GM08714 (cell line): Measurements from ENCODE around the gene ABI3BP.
"Not testable (repeated sequence)": the region's sequence is repeated elsewhere in the genome, so short reads cannot be mapped to it uniquely, and the experiment has no call there.

Source experiments
- H3K4me3 ChIP-seq: fragments of 200-500 bp; sonication (Bioruptor generic); 2 replicates; pipeline ENCODE4 v1.5.1; 2014; ENCODE audit warnings: mild to moderate bottlenecking, low read length, inconsistent platforms
- ZNF274 ChIP-seq: IDR thresholded peaks from 2 replicates; pipeline ENCODE4 v1.6.1; 2012; ENCODE audit warnings: mild to moderate bottlenecking, low read depth, low read length

ABI3BP gene

DNA sequence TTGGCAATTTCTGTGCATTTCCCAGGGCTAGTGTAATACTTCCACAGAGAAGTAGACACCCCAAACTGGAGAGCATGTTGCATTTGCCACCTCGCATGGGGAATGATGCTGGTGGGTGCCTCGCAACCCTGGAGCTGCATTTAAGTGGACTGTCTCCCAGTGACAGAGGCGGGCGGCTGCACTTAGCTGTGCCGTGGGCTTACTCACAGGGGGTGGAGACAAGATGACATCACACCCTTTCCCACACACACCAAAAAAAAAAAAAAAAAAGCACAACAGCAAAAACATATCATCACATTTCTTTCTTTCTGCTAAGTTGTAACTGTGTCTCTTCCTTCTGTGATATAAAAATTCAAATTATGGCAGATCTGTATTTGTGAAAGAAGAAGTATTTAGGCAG, at the start of gene ABI3BP:
Gene ABI3BP (minus strand): TSS at position 113 of the 400 bp plus-strand sequence. CDS start 37 bp downstream, at position 76.
- no peak for TF ChIP-seq ZNF274
- H3K4me3 ChIP-seq, result no peak within 1 kb of the TSS

- no peak for TF ChIP-seq ZNF274
Measured at GRCh38 chr3:101039285-101039684, 46.1 kb upstream of the ABI3BP start.

DNA sequence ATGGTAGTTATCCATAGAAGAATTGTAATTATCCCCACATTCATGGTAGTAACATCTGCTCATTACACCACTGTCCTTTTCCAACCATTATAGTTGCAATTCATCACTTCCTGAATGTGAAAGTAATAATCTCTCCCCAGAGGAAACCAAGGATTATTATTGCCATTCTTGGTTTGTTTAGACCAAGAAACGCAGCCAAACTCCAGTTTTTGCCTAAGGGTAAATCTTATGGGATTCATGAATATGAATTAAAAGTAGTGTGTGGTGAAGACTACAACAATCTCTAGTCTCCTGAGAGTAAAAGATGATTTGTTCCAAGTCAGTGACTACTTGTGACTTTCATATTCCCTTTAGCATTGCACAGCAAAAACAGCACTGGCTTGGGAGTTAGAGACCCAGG, 45.7 kb upstream of the ABI3BP start:
- no peak overlapping the region for H3K4me3 ChIP-seq
- TF ChIP-seq ZNF274, result no peak

More at GRCh38 chr3:101039285-101039684, 46.1 kb upstream of the ABI3BP start:
- no peak overlapping the region for H3K4me3 ChIP-seq

GRCh38 chr3:101038393-101038792, 45.2 kb upstream of the ABI3BP start:
- no peak for TF ChIP-seq ZNF274
- no peak overlapping the region for H3K4me3 ChIP-seq

DNA sequence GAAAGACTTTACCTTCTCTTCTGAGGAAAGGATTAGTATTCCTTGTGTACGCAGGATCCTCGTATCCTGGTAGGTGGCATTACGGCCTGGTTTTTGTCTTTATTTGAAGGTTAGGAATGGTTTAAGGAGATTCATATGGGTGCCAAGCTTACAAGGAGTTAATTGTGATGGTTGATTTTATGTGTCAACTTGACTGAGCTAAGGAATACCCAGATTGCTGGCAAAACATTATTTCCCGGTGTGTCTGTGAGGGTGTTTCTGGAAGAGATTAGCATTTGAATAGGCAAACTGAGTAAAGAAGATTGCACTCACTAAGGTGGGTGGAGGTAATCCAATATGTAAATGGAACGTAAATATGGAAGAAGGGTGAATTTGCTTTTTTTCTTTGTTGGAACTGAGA, 44.4 kb upstream of the ABI3BP start:
- no peak for TF ChIP-seq ZNF274
- H3K4me3 ChIP-seq, result no peak overlapping the region

GRCh38 chr3:101036676-101037075, 43.5 kb upstream of the ABI3BP start:
- TF ChIP-seq ZNF274, result no peak
- no peak overlapping the region for H3K4me3 ChIP-seq

DNA sequence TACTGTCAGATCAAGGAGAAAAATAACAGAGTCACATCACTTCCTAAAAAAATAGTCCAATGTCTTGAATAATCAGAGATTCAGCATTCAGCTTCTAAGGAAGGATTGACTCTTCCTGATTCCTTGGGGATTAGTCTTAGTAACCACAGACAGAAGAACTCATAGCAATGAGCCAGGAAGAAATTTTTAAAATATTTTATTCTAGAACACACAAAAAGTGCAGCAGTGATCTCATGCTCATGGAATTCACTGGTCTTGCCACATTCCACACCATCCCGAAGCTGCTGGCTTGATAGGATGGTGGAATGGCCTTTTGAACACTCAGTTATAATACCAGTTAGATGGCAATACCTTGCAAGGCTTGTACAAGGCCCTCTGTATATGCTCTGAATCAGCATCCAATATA, 43.0 kb upstream of the ABI3BP start:
- H3K4me3 ChIP-seq, result no peak overlapping the region
- no peak for TF ChIP-seq ZNF274

DNA sequence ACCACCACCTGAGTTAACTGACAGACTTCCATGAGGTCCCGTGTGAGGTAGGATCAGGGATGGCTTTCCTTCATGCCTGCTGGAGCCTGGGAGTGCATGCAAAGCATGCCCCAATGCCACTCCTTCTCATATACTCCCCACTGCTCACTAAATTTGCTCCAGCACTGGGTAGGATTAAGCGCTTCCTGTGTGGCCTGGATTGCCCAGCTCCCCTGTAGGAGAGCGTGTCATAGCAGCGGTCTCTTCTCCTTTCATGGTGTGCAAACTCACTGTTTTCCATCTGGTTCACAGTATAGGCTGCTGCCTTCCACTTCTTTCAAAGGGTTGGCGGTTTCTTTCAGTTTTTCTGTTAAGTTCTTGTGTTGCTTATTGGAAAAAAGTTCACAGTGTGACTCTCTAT, 34.1 kb upstream of the ABI3BP start:
- no peak for TF ChIP-seq ZNF274

GRCh38 chr3:101026881-101027280, 33.7 kb upstream of the ABI3BP start:
- no peak overlapping the region for H3K4me3 ChIP-seq
- TF ChIP-seq ZNF274, result no peak

More for the DNA sequence above, 34.1 kb upstream of the ABI3BP start:
- H3K4me3 ChIP-seq, result no peak overlapping the region

DNA sequence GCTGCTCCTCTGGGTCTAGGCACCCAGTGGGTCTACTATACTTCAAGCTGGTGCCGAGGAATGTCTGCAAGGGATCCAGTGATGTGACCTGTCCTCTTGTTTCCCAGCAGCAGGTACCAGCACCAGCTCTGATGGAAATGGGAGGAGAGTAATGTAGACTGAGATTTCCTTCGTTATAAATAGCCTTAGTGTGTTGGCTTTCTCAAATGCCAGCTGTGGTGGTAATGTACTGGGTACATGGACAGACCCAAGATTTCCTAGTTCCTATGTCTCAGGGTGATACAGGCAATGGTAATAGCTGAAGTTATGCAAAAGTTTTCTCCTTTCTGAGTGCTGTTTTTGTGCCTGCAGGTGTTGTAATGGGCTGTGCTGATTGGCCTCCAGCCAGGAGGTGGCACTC, 33.0 kb upstream of the ABI3BP start:
- no peak for TF ChIP-seq ZNF274
- no peak overlapping the region for H3K4me3 ChIP-seq

DNA sequence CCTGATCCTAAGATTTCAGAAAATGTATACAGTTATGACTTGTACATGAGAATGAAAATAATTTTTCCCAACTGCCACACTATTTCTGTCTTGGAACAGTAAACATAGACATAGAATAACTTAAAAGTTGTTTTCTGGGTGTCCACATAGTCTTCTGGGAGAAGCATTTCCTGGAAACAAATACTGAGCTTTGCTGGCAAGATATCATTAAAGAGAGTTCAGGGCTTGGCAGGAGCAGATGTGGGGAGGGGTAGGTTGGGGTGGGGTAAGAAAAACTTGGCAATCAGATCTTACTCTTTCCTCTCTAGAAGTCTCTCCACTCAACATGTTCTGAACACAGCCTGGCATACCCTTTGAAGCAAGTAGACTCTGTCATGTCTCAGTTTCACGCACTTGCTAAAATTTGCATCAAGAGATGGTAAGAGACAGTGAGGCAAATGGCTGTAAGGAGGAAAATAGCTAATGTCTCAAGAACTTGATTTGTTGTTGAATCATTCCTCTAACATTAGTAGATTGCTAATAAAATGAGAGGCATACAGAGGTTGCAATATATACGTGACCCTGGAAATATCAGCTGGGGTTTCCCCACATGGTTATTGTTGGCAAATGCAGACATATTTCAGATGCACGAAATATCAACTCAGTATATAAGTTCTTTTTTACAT, 27.3 kb upstream of the ABI3BP start:
- H3K4me3 ChIP-seq, result no peak overlapping the region
- TF ChIP-seq ZNF274, result no peak

- H3K4me3 ChIP-seq, result no peak overlapping the region
- no peak for TF ChIP-seq ZNF274
Measured at GRCh38 chr3:101017017-101017416, 23.8 kb upstream of the ABI3BP start.

GRCh38 chr3:101012312-101012711, 19.1 kb upstream of the ABI3BP start:
- H3K4me3 ChIP-seq, result not testable (repeated sequence)

DNA sequence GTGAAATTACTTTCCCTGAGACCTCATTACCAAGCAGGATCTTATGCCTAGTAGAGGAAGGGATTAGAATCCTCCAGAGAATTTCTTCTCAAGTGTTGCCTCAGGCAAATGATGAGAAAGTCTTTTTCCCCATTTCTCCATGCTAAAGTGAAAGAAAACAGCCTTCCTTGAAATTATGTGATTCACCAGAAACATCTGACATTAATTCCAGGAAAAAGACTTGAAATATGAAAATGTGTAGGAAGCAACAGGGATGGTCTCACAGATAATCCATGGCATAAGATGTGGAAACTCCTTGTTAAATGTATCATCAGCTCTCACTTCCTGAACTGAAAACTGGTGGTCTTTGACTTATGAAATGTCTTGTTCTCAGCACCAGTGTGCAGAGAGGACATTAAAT, 17.9 kb upstream of the ABI3BP start:
- no peak overlapping the region for H3K4me3 ChIP-seq
- no peak for TF ChIP-seq ZNF274

- no peak for TF ChIP-seq ZNF274
- no peak overlapping the region for H3K4me3 ChIP-seq
Measured at GRCh38 chr3:101010296-101010695, 17.1 kb upstream of the ABI3BP start.

DNA sequence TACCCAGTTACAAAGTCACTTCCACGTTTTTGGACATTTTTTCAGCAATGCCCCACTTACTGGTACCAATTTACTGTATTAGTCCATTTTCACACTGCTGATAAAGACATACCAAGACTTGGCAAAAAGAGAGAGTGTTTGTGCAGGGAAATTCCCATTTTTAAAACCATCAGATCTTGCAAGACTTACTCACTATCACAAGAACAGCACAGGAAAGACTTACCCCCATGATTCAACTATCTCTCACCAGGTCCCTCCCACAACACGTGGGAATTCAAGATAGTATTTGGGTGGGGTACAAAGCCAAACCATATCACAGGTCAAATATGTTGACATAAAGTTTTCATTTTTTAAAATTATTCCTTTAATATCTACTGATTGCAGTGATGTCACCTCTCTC, 16.2 kb upstream of the ABI3BP start:
- no peak for TF ChIP-seq ZNF274

More for the DNA sequence above, 16.2 kb upstream of the ABI3BP start:
- no peak overlapping the region for H3K4me3 ChIP-seq
